Measurements from ENCODE around the gene FLYWCH2. TPM values are rescaled to one million over a fixed set of nuclear protein-coding genes. Genes with fewer than 3 reads are reported as not detected.

Gene FLYWCH2
- total and polyA plus RNA-seq, 2 of the 13 experiments (the other 11 are each of a cell fraction or from before 2014, with no cell fraction given): 16.9 to 19.8 TPM

GRCh38 chr16:2898831-2899563 lies 16.0 kb downstream of the FLYWCH2 start (continued):
- TF ChIP-seq ZNF318 (CRISPR knock-in tag; IDR thresholded peaks at IDR 0.05) (no peak), ZFP90 (CRISPR knock-in tag; IDR thresholded peaks at IDR 0.05; ENCODE audit: borderline replicate concordance) (no peak), ZNF709 (CRISPR knock-in tag; IDR thresholded peaks at IDR 0.05) (no peak), HNF1B (CRISPR knock-in tag; IDR thresholded peaks at IDR 0.05) (no peak), TFDP1 (CRISPR knock-in tag; IDR thresholded peaks at IDR 0.05; ENCODE audit: borderline replicate concordance) (0 out of 2 replicates have a peak, but pooled peaks have one; percentile 14), ZNF772 (CRISPR knock-in tag; IDR thresholded peaks at IDR 0.05) (no peak), TCF7 (IDR thresholded peaks at IDR 0.05; ENCODE audit: low read depth) (no peak), MYNN (CRISPR knock-in tag; IDR thresholded peaks at IDR 0.05; ENCODE audit: low read depth) (no peak), PHF20 (CRISPR knock-in tag; IDR thresholded peaks at IDR 0.05) (no peak), NFE2 (CRISPR knock-in tag; IDR thresholded peaks at IDR 0.05) (no peak), ZNF451 (CRISPR knock-in tag; IDR thresholded peaks at IDR 0.05) (no peak), TGIF2 (CRISPR knock-in tag; IDR thresholded peaks at IDR 0.05) (0 out of 2 replicates have a peak, but pooled peaks have one; percentile 43), AGO1 (IDR thresholded peaks at IDR 0.05; ENCODE audit: low read depth, low read length, poor library complexity, severe bottlenecking) (no peak), CBX2 (IDR thresholded peaks at IDR 0.05; ENCODE audit: low read depth, low read length) (no peak), CBX2 (CRISPR knock-in tag; IDR thresholded peaks at IDR 0.05; ENCODE audit: low read depth) (no peak), SOX5 (CRISPR knock-in tag; IDR thresholded peaks at IDR 0.05; ENCODE audit: borderline replicate concordance) (no peak), GLI4 (CRISPR knock-in tag; IDR thresholded peaks at IDR 0.05; ENCODE audit: borderline replicate concordance) (no peak), ZNF766 (CRISPR knock-in tag; IDR thresholded peaks at IDR 0.05; ENCODE audit: borderline replicate concordance) (no peak), NCOA2 (CRISPR knock-in tag; IDR thresholded peaks at IDR 0.05) (peak; percentile 34; the same call in 1 of the 2 replicates), ELF4 (CRISPR knock-in tag; IDR thresholded peaks at IDR 0.05; ENCODE audit: borderline replicate concordance) (no peak)

Data from HepG2 (cell line).